GM12875 (cell line): ENCODE measurements around the gene MYL9.
"Not testable (repeated sequence)": the region's sequence is repeated elsewhere in the genome, so short reads cannot be mapped to it uniquely, and the experiment has no call there.

Source experiments
- H3K4me3 ChIP-seq: one replicate; pipeline ENCODE4 v1.5.1; 2011; ENCODE audit warnings: low read depth, low read length, control low read depth
- CTCF ChIP-seq: IDR thresholded peaks from 2 replicates; pipeline ENCODE4 v1.5.1; 2011; ENCODE audit warnings: low read depth, mild to moderate bottlenecking, control low read depth, inconsistent platforms, low read length, moderate library complexity, borderline replicate concordance; ENCODE audit not compliant: insufficient read depth

MYL9 gene

GRCh38 chr20:36549942-36550789 lies 8.8 kb downstream of the MYL9 start:
- no peak for TF ChIP-seq CTCF

DNA sequence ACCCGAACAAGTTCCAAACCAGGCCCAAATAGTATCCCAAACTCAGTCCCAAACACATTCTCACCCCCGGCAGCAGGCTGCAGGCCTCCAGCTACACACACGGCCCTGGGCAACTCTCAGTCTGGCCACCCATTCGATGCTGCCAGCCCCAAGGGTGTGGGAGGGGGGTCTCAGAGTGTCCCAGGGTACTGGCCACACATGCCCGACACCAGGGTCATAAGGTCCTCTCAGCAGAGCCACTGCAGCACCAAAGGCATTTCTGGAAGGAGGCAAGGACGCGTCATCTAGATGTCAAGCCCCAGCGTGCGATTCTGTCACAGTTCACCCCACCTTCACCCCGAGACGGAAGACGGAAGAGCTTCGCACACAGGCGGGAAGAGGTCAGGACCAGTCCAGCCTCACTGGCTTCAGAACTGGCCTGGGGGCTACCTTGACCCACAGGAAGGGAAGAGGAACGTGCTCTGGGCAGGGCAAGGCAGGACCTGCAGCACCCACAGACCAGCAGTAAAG lies 9.5 kb downstream of the MYL9 start:
- no peak for TF ChIP-seq CTCF
- H3K4me3 ChIP-seq: no peak overlapping the region

More at GRCh38 chr20:36549942-36550789, 8.8 kb downstream of the MYL9 start:
- no peak overlapping the region for H3K4me3 ChIP-seq

GRCh38 chr20:36555248-36555647 lies 13.9 kb downstream of the MYL9 start:
- no peak for TF ChIP-seq CTCF
- no peak overlapping the region for H3K4me3 ChIP-seq

DNA sequence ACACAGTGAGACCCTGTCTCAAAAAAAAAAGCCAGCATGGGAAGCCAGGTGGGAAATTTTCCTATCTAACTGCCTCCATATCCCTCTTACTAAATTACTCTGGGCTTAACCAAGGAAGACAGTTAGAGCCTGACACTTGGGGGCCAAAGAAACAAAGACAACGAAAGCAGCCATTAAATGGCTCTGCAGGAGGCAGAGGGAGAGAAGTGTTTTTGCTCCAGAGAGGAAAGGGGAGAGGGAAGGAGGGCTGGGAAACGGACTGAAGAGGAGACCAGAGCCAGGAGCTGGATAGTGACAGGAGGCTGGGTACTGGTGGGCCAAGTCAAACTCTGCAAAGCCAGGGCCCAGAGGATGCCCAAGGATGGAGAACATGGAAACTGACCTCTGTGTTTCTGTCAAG lies 21.4 kb downstream of the MYL9 start:
- TF ChIP-seq CTCF: no peak

GRCh38 chr20:36563374-36563773 lies 22.1 kb downstream of the MYL9 start:
- TF ChIP-seq CTCF: no peak
- H3K4me3 ChIP-seq: no peak overlapping the region

More for the DNA sequence above, 21.4 kb downstream of the MYL9 start:
- no peak overlapping the region for H3K4me3 ChIP-seq

- H3K4me3 ChIP-seq: not testable (repeated sequence)
These were observed 22.9 kb downstream of the MYL9 start for GRCh38 chr20:36564078-36564725.

GRCh38 chr20:36564726-36565121 lies 23.4 kb downstream of the MYL9 start:
- H3K4me3 ChIP-seq: not testable (repeated sequence)

- no peak for TF ChIP-seq CTCF
- no peak overlapping the region for H3K4me3 ChIP-seq
These were observed 24.2 kb downstream of the MYL9 start for GRCh38 chr20:36565520-36565919.
